ENCODE results near the gene PUM2.

DNA sequence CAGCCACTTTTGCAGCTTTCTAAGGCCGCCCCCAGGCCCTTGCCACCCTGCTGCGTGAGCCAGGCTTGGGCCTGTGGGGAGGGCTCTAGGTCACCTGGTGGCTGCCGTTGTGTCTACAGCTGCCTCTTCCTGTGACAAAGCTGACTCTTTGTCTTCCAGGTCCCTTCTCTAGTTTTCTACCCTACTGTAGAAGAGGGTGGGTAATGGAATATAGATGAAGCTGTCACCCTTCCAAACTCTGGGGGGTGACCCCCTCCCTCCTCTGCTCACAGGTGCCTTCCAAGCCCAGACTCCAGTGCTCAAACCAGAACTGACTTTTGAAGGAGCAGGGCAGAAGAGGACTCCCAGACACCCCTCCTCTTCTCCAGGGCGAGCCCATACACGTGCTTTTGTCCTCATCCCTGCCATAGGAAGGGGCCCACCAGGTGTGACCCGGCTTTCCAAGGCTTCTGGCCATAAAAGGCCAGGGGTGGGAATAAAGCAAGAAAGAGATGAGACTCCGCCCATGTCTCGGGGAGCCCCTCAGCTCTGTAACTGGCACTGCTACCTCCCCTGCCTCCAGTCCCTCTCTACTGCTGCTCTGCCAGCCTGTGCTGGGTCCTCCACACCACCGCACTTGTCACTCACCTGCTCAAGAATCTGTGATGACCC, 107.8 kb downstream of the PUM2 start:
- no peak for TF ChIP-seq POLR2AphosphoS5 (IDR thresholded peaks at IDR 0.05; ENCODE audit: low read depth, low read length)
- no peak for TF ChIP-seq POLR2A (IDR thresholded peaks at IDR 0.05; ENCODE audit: low read depth, low read length)

Measured in GM12892 (cell line).